ENCODE measurements around the gene TUBGCP2.
"Not testable (repeated sequence)": the region's sequence is repeated elsewhere in the genome, so short reads cannot be mapped to it uniquely, and the experiment has no call there.

Gene TUBGCP2

DNA sequence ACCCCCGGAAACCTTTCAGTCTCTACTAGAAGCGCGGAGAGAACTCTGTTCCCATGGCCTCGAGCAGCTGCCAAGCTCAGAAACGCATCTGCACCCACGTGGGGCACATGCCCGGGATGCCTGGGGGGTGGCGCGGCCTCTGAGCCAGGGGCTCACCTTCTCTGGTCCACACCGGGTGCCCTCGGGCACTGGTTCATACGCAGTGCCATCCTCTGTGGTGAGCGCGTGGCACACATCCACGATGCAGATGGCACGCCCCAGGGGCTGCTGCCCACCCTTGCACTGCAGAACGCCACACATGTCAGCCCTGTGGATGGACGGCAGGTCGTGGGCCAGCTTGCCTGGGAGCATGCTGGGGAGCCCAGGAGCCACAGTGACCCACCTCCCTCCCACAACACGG, 38.5 kb downstream of the TUBGCP2 start:
- in situ Hi-C loops (cut with MboI; ENCODE audit: low sequenced_read_pairs), result no loop called here

DNA sequence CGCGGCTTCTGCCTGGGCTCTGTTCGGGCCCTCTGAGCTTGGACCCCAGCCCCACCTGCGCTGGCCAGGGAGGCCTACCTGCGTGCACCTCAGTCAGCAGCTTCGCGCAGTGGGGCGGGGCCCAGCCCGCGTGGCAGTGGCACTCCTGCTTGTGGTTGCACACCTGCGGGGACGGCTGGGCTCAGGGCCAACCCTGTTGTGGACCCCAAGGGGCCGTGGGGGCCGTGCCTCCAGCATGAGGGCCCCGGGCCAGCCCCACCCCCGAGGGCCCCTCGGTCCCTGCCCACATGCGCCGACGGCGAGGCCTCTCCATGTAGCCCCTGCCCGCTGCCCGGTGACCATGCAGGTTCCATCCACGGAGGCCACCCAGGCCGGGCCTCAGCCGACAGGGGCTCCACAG, 39.3 kb downstream of the TUBGCP2 start:
- in situ Hi-C loops (cut with MboI; ENCODE audit: low sequenced_read_pairs), result no loop called here

DNA sequence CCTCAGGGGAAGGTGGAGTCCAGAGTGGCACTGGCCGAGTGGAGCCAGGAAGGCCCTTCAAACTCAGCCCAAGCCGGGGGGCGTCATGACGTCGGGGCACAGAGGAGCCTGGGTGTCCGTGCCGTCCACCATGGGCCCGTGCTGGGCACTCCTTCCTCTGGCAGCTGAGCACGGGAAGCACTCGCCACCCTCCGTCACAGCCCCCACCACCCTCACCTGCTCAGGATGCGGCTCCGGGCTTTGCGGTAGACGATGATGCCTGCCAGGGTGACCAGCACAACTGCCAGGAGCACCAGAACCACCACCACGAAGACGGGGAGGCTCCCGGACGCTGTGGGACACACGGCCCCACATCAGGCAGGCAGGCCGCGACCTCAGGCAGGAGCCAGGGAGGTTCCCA, 40.1 kb downstream of the TUBGCP2 start:
- in situ Hi-C loops (cut with MboI; ENCODE audit: low sequenced_read_pairs), result no loop called here

DNA sequence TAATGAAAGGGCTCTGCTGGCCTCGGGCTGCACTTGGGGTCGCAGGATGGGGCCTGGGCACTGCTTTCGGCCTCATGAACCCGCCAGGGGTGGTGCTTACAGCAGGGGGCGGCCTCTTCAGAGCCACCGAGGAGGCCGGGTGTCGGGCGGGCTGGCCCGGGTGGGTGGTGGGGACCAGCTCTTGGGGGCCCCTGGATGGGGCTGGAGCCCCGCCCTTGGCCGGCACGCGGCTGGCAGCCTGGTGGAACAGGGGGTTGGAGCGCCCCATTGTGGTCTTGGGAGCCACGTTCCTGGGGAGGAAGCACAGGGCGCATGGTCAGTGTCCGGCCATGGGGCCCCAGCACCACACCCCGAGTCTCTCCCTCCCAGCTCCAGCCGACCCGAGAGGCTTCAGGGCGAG, 40.8 kb downstream of the TUBGCP2 start:
- in situ Hi-C loops (cut with MboI; ENCODE audit: low sequenced_read_pairs), result no loop called here

DNA sequence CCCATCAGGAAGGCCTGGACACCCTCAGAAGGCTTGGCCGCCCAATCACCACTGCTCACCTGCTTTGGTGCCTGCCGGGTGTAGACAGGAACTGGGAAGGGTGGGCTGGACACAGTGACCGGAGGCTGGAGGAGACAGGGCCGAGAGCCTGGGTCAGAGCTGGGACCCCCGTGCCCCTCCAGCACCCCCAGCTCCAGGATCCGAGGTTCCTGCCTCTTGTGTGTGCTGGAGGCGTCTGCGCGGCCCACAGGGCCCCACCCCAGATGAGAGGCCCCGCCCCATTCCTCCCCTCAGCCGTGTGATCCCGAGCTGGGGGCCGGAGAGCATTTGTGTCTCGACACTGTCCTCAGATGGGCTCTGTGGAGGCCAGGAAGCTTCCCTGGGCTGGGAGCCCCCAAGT, 41.4 kb downstream of the TUBGCP2 start:
- in situ Hi-C loops (cut with MboI; ENCODE audit: low sequenced_read_pairs), result no loop called here

DNA sequence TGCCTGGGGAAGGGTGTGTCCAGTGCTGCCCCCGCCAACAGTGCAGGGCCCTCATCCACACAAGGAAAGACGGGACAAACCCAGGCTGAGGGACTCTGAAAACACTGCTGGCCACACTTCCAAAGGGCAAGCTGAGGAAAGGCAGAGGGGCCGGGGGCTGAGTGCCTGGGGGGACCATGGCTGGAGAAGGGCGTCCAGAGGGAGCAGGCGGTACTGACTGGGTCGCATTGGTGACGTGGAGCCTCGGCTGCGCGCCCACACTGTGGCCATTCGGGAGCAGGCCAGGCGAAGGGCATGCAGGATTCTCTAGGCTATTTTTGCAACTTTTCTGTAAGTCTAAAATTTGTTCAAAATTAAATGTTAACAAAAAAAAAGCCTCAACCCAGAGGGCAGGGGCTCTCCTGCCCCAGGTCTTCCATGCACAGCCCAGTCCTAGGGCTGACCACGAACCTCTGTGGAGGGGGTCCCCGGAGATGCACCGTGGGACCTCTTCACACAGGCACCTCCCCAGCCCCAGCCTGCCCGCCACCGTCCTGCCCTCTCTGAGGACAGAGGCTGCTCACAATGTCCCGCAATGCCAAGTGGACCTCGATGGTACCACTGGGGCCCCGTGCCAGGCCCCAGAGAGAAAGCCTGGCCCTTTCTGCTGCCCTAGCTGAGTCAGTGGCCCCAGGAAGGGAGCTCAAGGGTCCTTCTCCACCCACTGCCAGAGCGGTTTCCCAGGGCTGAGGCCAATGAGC, 42.4 kb downstream of the TUBGCP2 start:
- in situ Hi-C loops (cut with MboI; ENCODE audit: low sequenced_read_pairs), result no loop called here

DNA sequence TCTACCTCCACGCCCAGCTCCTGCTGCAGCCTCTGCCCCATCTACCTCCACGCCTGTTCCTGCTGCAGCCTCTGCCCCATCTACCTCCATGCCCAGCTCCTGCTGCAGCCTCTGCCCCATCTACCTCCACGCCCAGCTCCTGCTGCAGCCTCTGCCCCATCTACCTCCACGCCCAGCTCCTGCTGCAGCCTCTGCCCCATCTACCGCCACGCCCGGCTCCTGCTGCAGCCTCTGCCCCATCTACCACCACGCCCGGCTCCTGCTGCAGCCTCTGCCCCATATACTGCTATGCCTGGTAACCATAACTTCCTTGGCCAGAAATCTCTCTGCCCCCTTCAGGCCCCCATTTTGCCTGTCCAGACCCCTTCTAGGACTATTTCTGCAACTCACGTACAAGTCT, 43.6 kb downstream of the TUBGCP2 start:
- in situ Hi-C loops (cut with MboI; ENCODE audit: low sequenced_read_pairs), result not testable (repeated sequence)

DNA sequence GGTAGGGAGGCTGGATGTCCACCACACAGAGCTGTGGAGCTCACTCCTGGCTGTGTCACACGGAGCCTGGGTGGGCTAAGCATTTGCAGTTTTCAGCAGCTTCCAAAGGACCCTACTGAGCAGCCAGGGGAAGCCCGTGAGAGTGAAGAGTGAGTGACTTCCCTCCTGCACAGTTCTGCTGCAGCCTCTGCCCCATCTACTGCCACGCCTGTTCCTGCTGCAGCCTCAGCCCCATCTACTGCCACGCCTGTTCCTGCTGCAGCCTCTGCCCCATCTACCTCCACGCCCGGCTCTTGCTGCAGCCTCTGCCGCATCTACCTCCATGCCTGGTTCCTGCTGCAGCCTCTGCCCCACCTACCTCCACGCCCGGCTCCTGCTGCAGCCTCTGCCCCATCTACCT, 44.2 kb downstream of the TUBGCP2 start:
- in situ Hi-C loops (cut with MboI; ENCODE audit: low sequenced_read_pairs), result no loop called here

DNA sequence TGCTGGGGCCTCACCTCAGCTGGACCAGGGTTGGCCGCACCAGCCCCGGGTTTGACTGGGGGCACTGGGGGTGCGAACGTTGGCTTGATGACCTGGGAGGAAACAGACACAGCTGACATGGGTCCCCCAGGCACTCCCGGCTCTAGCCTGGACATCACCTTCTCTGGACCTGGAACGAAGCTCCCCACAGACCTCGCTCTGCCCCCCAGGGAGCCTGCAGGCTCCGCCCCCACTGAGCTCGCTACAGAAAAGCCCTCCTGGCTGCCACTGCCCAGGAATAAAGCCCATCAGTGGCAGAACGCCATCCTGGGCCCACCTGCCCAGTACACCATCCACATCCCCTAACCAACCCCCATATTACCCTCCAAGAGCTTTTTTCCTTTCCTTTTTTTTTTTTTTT, 45.0 kb downstream of the TUBGCP2 start:
- in situ Hi-C loops (cut with MboI; ENCODE audit: low sequenced_read_pairs), result no loop called here

DNA sequence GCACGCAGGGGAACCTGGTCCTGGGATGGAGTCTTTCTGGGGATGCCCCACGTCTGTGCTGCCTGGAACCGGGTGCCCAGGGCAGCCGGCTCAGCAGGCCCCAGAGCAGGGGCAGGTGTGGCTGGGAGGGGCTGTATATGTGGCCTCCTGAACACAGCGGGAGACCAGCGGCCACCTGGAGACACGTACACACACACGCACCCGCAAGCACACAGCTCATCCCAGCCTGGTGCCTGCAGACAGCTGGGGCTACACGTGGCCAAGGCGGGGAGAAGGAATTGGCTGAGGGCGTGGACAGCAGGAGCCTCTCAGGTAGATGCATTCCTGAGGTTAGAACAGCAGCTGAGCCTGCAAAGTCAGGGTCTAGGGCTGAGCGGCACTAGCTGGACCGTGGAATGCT, 46.0 kb downstream of the TUBGCP2 start:
- in situ Hi-C loops (cut with MboI; ENCODE audit: low sequenced_read_pairs), result no loop called here

DNA sequence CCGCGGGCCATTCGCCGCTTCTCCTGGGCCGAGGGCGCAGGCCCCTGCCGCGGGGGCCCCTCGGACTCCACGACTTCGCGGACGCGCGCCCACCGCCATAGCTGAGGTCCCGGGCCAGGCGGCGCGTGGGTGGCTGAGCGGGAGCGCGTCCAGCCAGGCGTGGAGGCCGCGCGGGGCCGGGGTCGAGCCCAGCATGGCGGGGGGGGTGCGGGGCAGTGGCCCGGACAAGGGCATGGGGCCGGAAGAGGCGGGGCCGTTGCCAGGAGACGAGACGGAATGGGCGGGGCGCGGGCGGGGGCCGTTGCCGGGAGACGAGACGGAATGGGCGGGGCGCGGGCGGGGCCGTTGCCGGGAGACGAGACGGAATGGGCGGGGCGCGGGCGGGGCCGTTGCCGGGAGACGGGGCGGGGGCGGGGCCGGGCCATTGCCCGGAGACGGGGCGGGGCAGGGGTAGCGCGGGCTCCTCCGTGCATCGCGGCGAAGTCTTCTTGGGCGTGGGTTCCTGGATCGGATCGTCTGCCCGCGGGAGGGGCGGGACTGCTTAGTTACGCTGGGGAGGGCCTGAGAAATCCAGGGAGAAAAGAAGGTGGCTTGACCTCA, 46.8 kb downstream of the TUBGCP2 start:
- in situ Hi-C loops (cut with MboI; ENCODE audit: low sequenced_read_pairs), result no loop called here

DNA sequence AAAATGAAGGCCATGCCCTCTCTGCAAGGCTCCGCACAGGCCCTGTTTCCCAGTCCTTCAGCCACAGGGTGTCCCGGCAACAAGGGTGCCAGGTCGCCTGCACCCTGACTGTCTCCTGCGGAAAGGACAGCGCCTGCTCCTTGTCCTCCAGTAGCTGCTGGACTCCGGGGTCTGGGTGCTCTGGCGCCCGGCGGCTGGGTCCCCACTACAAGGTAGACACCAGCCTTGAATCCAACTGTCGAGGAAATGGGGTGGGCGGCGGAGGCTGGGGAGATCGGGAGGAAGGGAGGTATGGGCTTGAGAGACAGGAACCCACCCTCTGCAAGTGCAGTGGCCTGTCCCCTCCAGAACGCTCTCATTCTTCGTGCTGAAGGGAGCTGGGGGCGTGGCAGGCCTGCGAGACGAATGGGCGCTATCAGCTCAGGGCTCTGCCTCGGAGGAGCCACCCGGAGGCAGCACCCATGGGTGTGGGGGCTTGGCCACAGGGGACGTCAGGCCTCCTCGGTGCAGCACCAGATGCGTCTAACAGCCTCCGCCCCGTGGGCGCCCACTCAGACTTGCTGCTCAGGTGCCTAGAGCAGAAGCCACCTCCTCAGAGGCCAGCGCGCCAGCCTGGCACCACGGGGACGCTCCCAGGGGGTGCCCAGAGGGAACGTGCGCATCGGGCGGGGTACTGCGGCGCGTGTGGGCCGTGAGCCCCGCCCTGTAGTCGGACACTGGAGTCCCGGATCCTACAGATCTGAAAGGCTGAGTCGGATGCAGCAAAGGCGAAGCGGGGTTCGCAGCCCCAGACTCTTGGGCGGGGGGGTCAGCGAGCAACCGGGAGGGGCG, 47.6 kb downstream of the TUBGCP2 start:
- in situ Hi-C loops (cut with MboI; ENCODE audit: low sequenced_read_pairs), result no loop called here

DNA sequence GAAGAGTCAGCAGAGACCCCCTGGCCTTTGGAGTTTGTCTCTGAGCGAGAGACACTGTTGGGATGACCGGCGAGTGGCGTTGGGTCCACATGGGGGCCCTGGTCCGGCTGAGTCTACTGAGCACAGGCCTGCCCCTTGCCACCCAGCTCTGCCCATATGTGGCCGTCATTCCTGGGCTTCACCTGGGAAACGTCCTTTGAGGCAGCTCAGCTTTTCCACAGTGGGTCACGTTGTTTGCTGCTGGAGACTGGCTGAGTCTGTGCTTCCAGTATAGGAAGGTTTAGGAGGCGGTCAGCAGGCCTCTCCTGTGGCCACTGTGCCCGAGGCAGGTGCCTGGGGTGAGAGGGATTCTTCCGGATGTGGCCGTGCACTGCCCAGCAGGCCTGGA, 49.1 kb downstream of the TUBGCP2 start:
- in situ Hi-C loops (cut with MboI; ENCODE audit: low sequenced_read_pairs), result no loop called here

DNA sequence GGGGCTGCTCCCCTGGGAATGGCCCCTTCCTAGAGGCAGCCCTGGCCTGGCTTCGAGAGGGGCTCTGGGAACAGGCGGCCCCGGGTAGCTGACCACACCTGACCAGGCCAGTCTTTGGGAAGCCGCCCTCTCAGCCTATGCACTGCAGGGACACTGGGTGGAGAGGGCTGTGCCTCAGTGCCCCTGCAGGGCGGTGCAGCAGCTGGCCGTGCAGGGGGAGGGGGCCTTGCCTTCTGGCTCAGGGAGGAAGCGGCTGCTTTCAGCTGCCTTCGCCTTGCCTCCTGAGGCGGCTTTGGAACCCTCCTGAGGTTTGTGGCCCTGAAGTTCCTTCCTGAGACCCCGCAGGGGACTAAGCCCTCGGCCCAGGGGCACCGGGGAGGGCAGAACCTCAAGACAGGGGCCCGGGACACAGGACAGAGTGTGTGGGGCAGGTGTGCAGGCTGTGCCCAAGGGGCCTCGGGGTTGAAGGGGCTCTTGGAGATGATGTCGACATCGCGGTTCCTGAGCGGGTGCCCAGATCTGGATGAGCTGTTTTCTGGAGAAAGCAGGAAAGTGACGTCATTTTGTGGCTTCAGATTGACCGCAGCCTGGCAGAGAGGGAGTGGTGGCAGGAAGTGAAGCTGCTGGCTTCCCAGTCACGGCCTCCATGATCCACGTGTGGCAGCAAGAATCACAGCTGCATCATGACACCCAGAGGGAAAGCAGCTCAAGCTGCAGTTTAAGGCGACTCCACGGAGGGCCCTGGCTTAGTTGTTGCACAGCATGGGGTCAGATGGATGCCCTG, 49.7 kb downstream of the TUBGCP2 start:
- in situ Hi-C loops (cut with MboI; ENCODE audit: low sequenced_read_pairs), result no loop called here

DNA sequence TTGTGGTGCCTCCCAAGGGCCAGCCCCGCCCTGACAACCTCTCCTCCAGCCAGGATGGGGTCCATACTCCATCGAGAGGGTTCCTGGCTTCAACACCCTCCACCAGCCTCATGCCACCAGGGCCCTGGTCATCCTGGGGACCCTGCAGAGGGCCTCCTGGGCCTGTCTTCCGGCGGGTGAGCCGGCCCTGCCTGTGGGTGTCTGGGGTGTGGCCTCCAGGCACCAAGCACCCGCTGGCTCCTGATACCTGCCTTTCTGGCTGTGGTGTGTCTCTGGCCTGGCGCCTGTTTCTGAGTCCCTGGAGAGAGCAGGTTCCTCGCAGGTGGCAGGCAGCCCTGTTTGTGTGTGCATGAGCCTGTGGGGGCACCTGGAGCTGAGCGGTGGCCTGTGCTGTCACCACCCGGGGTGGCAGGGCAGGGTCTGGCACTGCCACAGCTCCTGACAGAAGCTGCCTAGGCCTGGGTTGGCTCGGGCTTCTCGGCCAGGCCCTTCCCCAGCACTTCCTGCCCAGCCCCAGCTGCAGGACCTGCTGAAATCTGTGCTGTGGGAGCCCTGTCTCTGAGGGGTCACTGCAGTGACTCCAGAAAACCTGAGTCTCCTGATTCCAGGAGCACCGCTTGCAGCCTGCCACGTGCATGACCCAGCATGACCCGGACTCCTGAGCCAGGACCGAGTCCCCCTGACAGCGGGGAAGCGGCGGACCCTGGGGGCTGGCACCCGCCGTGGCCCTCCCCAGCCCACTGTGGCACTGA, 50.4 kb downstream of the TUBGCP2 start:
- in situ Hi-C loops (cut with MboI; ENCODE audit: low sequenced_read_pairs), result no loop called here

DNA sequence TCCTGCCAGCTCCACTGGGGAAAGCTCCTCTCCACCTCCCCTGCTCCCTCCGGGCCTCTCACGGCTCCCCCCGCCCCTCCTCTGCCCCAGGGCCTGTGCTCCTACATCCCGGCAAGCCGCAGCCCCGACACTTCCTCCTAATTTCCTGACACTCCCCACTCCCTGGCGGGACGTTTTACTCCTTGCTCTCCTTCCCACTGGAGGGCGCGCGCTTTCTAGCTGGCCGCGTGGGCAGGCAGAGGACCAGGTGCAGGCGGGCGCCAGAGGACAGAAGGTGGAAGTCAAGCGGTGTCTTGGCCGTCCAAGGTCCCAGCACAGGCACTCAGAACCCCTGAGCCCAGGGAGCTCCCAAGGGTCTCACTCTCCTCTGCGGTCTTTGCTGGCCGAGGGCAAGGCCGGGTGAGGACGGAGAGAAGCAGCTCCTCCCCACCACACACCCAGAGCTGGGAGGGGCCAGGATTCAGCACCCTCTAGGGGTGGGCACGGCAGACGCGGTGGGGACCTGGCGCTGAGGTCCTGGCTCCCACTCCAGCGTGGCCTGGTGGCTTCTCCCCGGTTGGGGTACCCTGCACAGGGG, 51.1 kb downstream of the TUBGCP2 start:
- in situ Hi-C loops (cut with MboI; ENCODE audit: low sequenced_read_pairs), result no loop called here

DNA sequence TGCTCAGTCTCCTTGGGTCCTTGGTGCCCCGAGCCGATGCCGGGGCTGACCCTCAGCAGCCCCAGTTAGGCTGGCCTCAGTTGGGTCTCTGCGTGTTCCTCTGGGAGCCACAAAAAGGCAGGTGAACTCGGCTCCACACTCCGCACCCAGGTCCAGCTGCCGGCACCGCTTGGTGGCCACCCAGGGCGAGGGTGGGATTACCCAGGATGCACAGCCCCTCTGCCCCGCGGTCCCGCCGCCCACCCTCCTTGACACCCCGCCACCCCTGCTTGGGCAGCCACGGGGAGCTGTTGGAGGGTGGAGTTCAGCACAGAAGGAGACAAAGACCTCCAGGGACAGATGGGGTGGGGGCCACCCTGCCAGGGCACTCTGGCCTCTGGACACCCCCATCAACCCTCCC, 53.3 kb downstream of the TUBGCP2 start:
- in situ Hi-C loops (cut with MboI; ENCODE audit: low sequenced_read_pairs), result no loop called here

DNA sequence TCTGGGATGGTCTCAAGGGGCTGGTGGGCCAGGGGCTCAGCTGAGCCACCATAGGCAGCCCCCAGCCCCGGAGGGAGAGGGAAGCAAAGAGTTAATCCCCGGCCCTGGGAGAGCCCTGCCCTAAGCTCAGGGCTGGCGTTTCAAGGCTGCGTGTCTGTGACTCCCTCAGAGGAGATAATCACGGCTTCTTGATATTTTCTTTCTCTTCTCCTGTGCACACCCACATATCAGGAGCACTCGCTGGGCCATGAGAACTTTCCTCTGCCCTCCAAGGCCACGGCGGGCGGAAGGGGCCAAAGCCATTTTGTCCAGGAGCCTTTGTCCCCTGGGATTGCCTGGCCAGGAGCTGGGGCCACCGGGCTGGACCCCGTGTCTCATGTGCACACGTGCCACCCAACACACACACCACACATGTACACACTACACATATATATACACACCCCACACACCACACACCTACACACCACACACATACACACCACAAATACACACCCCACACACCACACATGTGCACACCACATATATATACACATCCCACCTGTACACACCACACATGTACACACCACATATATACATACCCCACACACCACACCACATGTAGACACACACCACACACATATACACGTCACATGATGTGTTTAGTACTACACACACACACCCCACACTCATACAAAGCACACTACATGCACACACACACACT, 54.1 kb downstream of the TUBGCP2 start:
- in situ Hi-C loops (cut with MboI; ENCODE audit: low sequenced_read_pairs), result no loop called here

DNA sequence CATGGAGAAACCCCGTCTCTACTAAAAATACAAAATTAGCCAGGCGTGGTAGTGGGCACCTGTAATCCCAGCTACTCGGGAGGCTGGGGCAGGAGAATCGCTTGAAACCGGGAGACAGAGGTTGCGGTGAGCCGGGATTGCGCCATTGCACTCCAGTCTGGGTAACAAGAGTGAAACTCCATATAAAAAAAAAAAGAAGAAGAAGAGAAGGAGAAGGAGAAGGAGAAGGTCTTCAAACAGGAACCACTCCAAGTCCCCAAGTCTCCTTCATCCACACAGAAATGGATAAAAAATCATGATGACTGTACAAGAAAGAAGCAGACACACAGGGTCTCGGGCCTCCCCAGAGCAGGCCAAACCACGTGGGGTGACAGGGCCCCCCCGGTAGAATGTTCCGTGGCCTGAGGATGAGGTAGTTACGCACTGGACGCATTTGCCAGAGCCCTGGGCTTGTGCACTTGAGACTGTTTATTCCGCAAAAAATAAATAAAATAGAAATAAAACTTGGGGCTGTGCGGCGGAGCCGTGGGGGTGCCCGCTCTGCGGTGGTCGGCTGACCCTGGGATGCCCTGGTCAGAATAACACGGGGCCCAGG, 55.2 kb downstream of the TUBGCP2 start:
- in situ Hi-C loops (cut with MboI; ENCODE audit: low sequenced_read_pairs), result no loop called here
